IPS-15b (cell line): ENCODE data around the gene ABHD15.
A peak's percentile ranks its signal among the peaks of the same experiment; 100 is the strongest.

ENCODE experiments used
- H3K27me3 ChIP-seq: one replicate; pipeline ENCODE4 v1.6.1; 2013; ENCODE audit warnings: low read length; ENCODE audit not compliant: control insufficient read depth, insufficient read depth
- H3K36me3 ChIP-seq: one replicate; pipeline ENCODE4 v1.6.1; 2013; ENCODE audit warnings: low read length; ENCODE audit not compliant: control insufficient read depth, insufficient read depth
- H3K4me1 ChIP-seq: one replicate; pipeline ENCODE4 v1.6.1; 2013; ENCODE audit warnings: mild to moderate bottlenecking, low read length; ENCODE audit not compliant: control insufficient read depth, insufficient read depth
- H3K4me3 ChIP-seq: one replicate; pipeline ENCODE4 v1.5.1; 2013; ENCODE audit warnings: low read depth, low read length
- H3K9ac ChIP-seq: one replicate; pipeline ENCODE4 v1.6.1; 2013; ENCODE audit warnings: low read depth, mild to moderate bottlenecking, low read length
- H3K9me3 ChIP-seq: one replicate; pipeline ENCODE4 v1.6.1; 2013; ENCODE audit warnings: mild to moderate bottlenecking, low read length; ENCODE audit not compliant: control insufficient read depth, insufficient read depth

ABHD15 gene, protein sequence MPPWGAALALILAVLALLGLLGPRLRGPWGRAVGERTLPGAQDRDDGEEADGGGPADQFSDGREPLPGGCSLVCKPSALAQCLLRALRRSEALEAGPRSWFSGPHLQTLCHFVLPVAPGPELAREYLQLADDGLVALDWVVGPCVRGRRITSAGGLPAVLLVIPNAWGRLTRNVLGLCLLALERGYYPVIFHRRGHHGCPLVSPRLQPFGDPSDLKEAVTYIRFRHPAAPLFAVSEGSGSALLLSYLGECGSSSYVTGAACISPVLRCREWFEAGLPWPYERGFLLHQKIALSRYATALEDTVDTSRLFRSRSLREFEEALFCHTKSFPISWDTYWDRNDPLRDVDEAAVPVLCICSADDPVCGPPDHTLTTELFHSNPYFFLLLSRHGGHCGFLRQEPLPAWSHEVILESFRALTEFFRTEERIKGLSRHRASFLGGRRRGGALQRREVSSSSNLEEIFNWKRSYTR

DNA sequence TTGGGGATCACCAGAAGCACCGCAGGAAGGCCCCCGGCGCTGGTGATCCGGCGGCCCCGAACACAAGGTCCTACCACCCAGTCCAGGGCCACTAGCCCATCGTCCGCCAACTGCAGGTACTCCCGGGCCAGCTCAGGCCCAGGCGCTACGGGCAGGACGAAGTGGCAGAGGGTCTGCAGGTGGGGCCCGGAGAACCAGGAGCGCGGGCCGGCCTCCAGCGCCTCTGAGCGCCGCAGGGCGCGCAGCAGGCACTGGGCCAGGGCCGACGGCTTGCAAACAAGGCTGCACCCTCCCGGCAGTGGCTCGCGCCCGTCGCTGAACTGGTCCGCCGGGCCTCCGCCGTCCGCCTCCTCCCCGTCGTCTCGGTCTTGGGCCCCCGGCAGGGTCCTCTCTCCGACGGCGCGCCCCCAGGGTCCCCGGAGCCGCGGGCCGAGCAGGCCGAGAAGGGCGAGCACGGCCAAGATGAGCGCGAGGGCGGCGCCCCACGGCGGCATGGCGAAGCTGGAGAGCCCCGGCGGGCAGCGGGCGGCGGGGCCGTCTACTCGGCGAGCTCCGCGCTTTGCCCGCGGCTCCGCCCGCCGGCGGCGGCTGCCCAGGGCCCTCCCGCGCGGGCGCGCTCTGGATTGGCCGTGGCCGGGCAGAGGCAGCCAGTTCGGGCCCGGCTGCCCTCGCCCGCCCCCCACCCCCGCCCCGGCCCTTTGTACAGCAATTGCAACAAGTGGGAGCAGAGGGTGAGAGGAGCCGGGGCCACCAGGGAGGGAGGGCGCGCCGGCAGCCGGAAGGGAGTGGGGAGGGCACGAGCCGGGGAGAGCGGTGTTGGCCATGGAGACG, at the start of gene ABHD15:
ABHD15 (minus strand) TSS at position 565 of the 831 bp plus-strand sequence; CDS start at position 494, 71 bp downstream.
- H3K4me3 ChIP-seq = peak within 1 kb of the TSS; percentile 84
- H3K9me3 ChIP-seq = no peaks in the 10 kb centered on the region
- H3K36me3 ChIP-seq = peaks cover 1% of the 10 kb centered on the region
- peaks cover 43% of the 10 kb centered on the region for H3K27me3 ChIP-seq
- peaks cover 2% of the 10 kb centered on the region for H3K4me1 ChIP-seq
- peak within 1 kb of the TSS; percentile 24 for H3K9ac ChIP-seq

DNA sequence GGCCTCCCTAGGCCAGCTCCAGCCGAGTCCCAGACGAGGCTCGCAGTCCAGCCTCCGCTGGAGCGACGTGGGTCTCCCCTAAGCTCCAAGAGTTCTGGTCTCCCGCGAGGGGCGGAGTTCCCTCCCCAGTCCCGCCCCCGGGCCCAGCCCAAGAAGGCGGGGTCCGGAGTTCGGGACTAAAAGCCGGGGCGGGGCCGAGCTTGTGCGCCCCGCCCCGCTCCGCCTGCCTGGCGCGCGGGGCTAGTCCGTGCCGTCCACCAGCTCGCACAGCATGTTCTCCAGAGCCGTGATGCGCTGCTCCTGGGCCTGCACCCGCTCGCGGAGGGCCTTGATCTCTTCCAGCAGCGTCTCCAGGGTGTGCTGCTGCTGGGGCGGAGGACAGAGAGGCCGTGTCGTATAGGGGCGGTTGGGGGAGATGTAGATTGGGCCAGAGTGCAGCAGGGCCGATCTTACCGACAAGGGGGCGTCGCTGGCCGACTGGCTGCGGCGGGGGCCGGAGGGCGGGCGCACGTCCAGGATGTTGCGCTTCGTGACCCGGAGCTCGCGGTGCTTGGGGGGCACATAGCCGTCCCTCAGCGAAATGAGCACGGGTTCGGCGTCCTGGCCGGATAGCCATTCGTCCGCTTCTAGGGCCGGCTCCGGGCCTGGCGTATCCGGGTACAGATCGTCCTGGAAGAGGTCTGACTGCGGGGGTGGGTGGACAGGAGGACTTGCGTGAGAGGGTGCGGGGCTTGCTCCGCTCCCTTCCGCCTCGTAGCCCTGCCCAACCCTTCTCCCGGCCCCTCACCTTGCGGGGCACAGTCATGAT, 48.9 kb upstream of the ABHD15 start:
- H3K9ac ChIP-seq = no peak overlapping the region
- H3K4me3 ChIP-seq = peak overlapping the region; percentile 58
- H3K27me3 ChIP-seq = peaks cover 53% of the 10 kb centered on the region
- H3K4me1 ChIP-seq = peaks cover 15% of the 10 kb centered on the region
- no peaks in the 10 kb centered on the region for H3K9me3 ChIP-seq
- peaks cover 2% of the 10 kb centered on the region for H3K36me3 ChIP-seq

DNA sequence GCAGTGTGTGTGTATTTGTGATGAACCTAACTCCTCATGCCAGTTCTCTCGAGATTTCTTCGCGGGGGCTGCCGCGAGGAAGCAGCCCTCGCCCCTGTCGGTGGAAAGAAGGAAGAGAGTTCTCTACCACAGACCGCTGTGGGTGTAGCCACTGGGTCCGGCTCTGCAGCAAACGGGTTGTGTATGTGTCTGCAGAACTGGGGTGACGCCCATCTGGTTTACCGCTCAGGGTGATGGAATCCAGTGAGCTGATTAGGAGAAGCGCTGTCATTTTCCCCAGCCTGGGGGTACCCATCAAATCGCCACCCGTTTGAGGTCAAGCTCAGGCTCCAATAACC, 48.2 kb upstream of the ABHD15 start:
- Histone ChIP-seq H3K4me3 (peak overlapping the region; percentile 58), H3K36me3 (peaks cover 2% of the 10 kb centered on the region), H3K9me3 (no peaks in the 10 kb centered on the region), H3K9ac (no peak overlapping the region), H3K27me3 (peaks cover 51% of the 10 kb centered on the region), H3K4me1 (peaks cover 12% of the 10 kb centered on the region)

DNA sequence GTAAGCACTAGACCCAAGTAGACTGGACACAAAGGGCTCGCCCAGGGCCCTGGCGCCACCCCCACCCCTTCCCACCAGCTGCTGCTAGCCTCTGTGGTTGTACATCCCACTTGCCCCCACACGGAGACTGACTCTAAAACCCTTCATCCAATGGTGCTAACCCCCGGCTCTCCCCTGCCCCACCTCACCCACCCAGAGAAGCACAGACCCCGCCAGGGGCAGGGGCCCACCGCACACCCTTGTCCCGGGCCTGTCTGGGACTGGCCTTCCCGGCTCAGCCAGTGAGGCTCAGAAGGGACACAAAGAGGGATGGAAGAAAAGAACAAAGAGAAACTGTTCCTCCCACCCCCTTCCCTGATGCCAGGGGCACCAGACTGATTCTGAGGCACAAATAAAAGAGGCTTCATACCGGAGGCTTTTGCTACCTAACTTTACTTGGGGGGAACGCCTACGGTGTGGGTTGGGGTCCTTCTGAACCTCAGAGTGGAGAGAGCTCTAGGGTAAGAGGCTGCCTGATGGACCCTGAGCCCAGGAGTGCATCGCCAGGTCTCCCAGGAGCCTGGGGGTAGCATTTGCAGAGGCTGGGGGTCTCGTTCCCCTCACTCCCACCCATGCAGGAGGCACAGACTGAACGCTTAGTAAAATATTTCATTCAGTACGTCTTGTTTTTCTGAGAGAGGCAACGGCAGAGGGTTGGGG, 47.7 kb upstream of the ABHD15 start:
- H3K36me3 ChIP-seq = peaks cover 2% of the 10 kb centered on the region
- H3K9me3 ChIP-seq = no peaks in the 10 kb centered on the region
- H3K4me3 ChIP-seq = no peak overlapping the region
- peaks cover 51% of the 10 kb centered on the region for H3K27me3 ChIP-seq
- H3K4me1 ChIP-seq = peaks cover 6% of the 10 kb centered on the region
- no peak overlapping the region for H3K9ac ChIP-seq

DNA sequence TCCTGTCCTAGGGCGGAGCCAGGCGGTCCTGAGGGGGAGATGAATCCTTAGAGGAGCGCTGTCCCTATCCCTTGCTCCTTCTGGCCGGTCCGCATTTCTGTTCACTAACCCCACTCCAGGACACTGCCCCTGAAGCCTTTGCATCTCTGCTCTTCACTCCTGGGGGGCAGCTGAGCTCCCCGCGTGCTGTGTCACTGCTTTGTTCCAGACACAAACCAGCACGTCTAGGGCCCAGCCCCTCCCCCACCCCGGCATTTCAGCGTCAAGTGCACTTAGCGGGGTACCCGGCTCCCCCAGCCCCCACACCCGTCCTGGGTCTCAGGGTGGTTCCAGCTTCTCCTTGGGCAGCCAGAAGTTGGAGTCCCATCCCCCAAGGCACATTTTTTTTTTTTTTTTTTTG, 47.0 kb upstream of the ABHD15 start:
- Histone ChIP-seq H3K4me3 (peak overlapping the region; percentile 65), H3K9me3 (no peaks in the 10 kb centered on the region), H3K4me1 (peaks cover 4% of the 10 kb centered on the region), H3K9ac (no peak overlapping the region), H3K27me3 (peaks cover 51% of the 10 kb centered on the region), H3K36me3 (peaks cover 2% of the 10 kb centered on the region)

DNA sequence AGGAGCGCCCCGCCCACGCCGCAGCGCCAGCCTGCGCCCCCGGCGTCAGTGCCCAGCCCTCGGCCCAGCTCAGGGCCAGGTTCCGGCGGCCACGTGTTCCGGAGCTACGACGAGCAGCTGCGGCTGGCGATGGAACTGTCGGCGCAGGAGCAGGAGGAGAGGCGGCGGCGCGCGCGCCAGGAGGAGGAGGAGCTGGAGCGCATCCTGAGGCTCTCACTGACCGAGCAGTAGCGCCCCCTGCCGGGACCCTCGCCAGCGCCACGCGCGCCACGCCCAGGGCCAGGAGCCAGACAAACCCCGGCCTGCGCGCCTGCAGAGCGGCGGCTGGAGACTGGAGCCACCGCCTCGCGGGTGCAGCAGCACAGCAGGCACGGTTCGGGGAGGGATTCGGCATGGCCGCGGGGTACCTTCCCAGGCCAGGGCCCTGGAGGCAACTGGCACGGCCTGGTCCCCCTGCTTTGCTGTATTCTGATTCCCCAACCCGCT, 46.6 kb upstream of the ABHD15 start:
- peaks cover 2% of the 10 kb centered on the region for H3K36me3 ChIP-seq
- no peak overlapping the region for H3K9ac ChIP-seq
- peak overlapping the region; percentile 65 for H3K4me3 ChIP-seq
- H3K27me3 ChIP-seq = peaks cover 49% of the 10 kb centered on the region
- peaks cover 4% of the 10 kb centered on the region for H3K4me1 ChIP-seq
- no peaks in the 10 kb centered on the region for H3K9me3 ChIP-seq

DNA sequence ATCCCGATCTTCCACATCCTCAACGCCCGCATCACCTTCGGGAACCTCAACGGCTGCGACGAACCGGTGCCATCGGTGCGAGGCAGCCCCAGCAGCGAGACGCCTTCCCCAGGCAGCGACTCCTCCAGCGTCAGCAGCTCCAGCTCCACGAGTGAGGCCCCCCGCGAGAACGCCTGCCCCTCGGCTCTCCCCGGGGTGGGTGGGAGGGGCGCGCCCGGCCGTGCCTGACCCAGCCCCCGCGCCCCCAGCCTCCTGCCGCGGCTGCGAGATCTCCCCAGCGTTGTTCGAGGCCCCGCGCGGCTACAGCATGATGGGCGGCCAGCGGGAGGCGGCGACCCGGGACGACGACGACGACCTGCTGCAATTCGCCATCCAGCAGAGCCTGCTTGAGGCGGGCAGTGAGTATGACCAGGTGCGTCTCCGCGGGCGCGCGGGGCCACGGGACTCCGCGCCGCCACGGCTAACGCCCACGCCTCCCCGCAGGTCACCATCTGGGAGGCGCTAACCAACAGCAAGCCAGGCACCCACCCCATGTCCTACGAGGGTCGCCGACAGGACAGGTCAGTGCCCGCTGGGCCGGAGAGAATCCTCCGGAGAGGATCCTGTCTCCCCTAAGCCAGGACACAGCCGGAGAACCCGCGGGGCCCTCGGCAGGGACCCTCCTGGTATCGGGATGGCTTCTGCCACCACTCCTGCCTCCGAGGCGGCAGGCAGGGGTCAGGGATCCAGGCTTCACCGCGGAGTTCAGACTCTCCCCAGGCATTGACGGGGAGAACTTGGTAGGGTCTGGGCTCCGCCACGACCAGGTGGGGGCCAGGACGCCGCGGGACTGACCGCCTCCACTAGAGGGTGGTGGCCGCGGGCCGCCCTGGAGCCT, 45.8 kb upstream of the ABHD15 start:
- Histone ChIP-seq H3K4me3 (no peak overlapping the region), H3K9me3 (no peaks in the 10 kb centered on the region), H3K36me3 (peaks cover 2% of the 10 kb centered on the region), H3K4me1 (peaks cover 4% of the 10 kb centered on the region), H3K27me3 (peaks cover 45% of the 10 kb centered on the region), H3K9ac (no peak overlapping the region)

DNA sequence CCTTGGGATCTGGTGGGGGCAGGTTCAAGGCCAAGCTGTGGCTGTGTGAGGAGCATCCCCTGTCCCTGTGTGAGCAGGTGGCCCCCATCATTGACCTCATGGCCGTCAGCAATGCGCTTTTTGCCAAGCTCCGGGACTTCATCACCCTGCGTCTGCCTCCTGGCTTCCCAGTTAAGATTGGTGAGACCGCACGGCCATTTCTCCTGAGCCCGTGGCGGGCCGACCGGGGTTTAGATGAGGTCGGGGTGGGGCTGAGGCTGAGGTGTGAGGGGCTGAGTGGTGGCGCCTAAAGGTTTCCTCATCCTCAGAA, 45.2 kb upstream of the ABHD15 start:
- Histone ChIP-seq H3K9ac (no peak overlapping the region), H3K36me3 (peaks cover 2% of the 10 kb centered on the region), H3K27me3 (peaks cover 40% of the 10 kb centered on the region), H3K4me3 (no peak overlapping the region), H3K9me3 (no peaks in the 10 kb centered on the region), H3K4me1 (peaks cover 4% of the 10 kb centered on the region)

DNA sequence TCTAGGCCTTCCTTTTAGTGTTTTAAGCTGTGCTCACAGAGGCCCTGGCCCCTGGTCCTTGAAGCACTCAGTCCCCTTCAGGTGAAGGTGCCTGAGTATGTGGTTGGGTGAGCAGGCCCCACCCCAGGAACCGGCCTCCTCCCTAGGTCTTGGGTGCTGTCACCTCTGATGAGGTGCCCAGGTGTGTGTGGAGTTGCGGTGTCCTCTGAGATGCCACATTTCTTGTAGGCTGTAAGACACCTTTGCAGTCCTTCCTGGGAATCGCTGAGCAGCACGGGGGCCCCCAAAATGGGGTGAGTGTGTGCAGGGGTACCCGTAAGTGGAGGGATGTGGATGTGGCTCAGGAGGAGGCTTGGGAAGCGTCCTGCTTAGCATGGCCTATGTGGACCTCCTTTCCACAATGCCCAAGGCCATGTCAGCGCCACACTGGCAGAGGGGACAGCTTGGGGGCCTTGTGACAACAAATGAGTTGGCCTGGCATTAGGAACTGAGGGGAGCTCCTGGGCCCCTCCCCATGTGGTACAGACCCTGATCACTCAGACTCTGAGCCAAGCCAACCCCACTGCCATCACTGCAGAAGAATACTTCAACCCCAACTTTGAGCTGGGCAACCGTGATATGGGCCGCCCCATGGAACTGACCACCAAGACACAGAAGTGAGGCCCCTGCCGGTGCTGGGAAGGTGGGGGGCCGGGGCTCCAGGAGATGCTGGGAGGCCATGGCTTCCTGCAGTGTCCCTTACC, 44.7 kb upstream of the ABHD15 start:
- peaks cover 34% of the 10 kb centered on the region for H3K27me3 ChIP-seq
- H3K36me3 ChIP-seq = peaks cover 2% of the 10 kb centered on the region
- H3K9me3 ChIP-seq = no peaks in the 10 kb centered on the region
- H3K4me1 ChIP-seq = peaks cover 4% of the 10 kb centered on the region
- H3K9ac ChIP-seq = no peak overlapping the region
- no peak overlapping the region for H3K4me3 ChIP-seq

DNA sequence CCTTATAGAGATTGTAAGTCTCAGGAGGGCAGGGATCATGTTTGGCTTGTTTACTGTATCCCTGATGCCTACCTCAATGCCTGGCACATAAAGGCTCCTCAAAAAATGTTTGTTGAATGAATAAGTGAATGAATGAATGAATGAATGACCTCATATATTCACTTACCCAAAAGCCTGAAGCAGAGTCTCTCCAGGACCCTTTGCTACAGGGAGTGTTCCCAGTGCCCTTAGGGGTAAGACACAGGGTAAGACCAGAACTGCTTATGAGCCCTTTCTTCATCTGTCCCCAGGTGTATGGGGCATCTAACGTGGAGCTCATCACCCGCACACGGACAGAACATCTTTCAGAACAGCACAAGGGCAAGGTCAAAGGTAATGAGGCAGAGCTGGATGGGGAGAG, 43.6 kb upstream of the ABHD15 start:
- H3K27me3 ChIP-seq = peaks cover 26% of the 10 kb centered on the region
- no peaks in the 10 kb centered on the region for H3K9me3 ChIP-seq
- H3K9ac ChIP-seq = no peak overlapping the region
- peaks cover 4% of the 10 kb centered on the region for H3K4me1 ChIP-seq
- H3K36me3 ChIP-seq = peaks cover 2% of the 10 kb centered on the region
- H3K4me3 ChIP-seq = no peak overlapping the region
